ENCODE results near the gene RBM39.

Gene RBM39

GRCh38 chr20:35735826-35736470 is 6.1 kb downstream of the RBM39 start:
- no peak overlapping the region for H4K8ac ChIP-seq (ENCODE audit: low read depth, low read length)
- no peak overlapping the region for H2BK15ac ChIP-seq (ENCODE audit: low read length)
- no peak overlapping the region for H2BK120ac ChIP-seq (ENCODE audit: low read depth, low read length)
- H2AK5ac ChIP-seq (ENCODE audit: low read depth, low read length): no peak overlapping the region
- DNase-seq (ENCODE audit: low spot score): no peak
- peaks cover 0 to 7% of the 10 kb centered on the region in 2 donors for H3K9me3 ChIP-seq (replicated peaks in 1 of 2; ENCODE audit: control insufficient read depth in 2 of 2, insufficient read depth in 1 of 2, low read depth in 1 of 2, low read length in 2 of 2)
- no peak overlapping the region for H3K18ac ChIP-seq (ENCODE audit: low read length)
- no peak overlapping the region for H3K4me3 ChIP-seq (ENCODE audit: low read length in 2 of 2)
- no peak overlapping the region for H3K9ac ChIP-seq (ENCODE audit: low read depth, low read length, poor library complexity)
- H3K27me3 ChIP-seq (ENCODE audit: control insufficient read depth in 3 of 3, insufficient read depth in 3 of 3, low read depth in 1 of 3, low read length in 3 of 3): no peaks in the 10 kb centered on the region
- H3K36me3 ChIP-seq (replicated peaks in 1 of 2; ENCODE audit: control insufficient read depth in 2 of 2, insufficient read depth in 2 of 2, low read length in 2 of 2): peaks cover 32 to 100% of the 10 kb centered on the region in 2 donors
- H3K4me1 ChIP-seq (ENCODE audit: control insufficient read depth in 2 of 2, insufficient read depth in 1 of 2, low read depth in 1 of 2, low read length in 2 of 2): peaks cover 4 to 9% of the 10 kb centered on the region in 2 donors
- H2BK12ac ChIP-seq (ENCODE audit: low read length): no peak overlapping the region
- no peak overlapping the region for H2BK5ac ChIP-seq (ENCODE audit: low read length)
- no peak overlapping the region for H3K23ac ChIP-seq (ENCODE audit: low read depth, low read length, poor library complexity)
- H3K4me2 ChIP-seq (ENCODE audit: insufficient read depth, low read length, poor library complexity, severe bottlenecking): no peak overlapping the region
- no peak overlapping the region for H2AFZ ChIP-seq (ENCODE audit: low read length)
- no peak overlapping the region for H3K4ac ChIP-seq (ENCODE audit: low read length)
- no CpG with 5 or more reads among the region's 7 CpGs for WGBS, 2 donors (ENCODE audit: extremely low coverage in 2 of 2, insufficient read length in 2 of 2, insufficient replicate concordance in 1 of 2)
- no peak overlapping the region for H3K14ac ChIP-seq (ENCODE audit: low read length)
- H3K79me1 ChIP-seq (ENCODE audit: low read depth, low read length): peaks cover 4% of the 10 kb centered on the region
- no peak overlapping the region for H4K91ac ChIP-seq (ENCODE audit: low read depth, low read length, poor library complexity)
- no peak overlapping the region for H3K27ac ChIP-seq (replicated peaks; ENCODE audit: low read length)

GRCh38 chr20:35734777-35735649 is 7.0 kb downstream of the RBM39 start:
- H2BK15ac ChIP-seq (ENCODE audit: low read length): no peak overlapping the region
- H3K36me3 ChIP-seq (replicated peaks in 1 of 2; ENCODE audit: control insufficient read depth in 2 of 2, insufficient read depth in 2 of 2, low read length in 2 of 2): peaks cover 29 to 100% of the 10 kb centered on the region in 2 donors
- no peak overlapping the region for H3K4me3 ChIP-seq (ENCODE audit: low read length in 2 of 2)
- no peak overlapping the region for H3K4ac ChIP-seq (ENCODE audit: low read length)
- H3K27me3 ChIP-seq (ENCODE audit: control insufficient read depth in 3 of 3, insufficient read depth in 3 of 3, low read depth in 1 of 3, low read length in 3 of 3): no peaks in the 10 kb centered on the region
- H3K79me1 ChIP-seq (ENCODE audit: low read depth, low read length): peaks cover 4% of the 10 kb centered on the region
- H2BK120ac ChIP-seq (ENCODE audit: low read depth, low read length): no peak overlapping the region
- no CpG with 5 or more reads among the region's 4 CpGs for WGBS, 2 donors (ENCODE audit: extremely low coverage in 2 of 2, insufficient read length in 2 of 2, insufficient replicate concordance in 1 of 2)
- no peak overlapping the region for H2AFZ ChIP-seq (ENCODE audit: low read length)
- H4K91ac ChIP-seq (ENCODE audit: low read depth, low read length, poor library complexity): no peak overlapping the region
- no peak overlapping the region for H4K8ac ChIP-seq (ENCODE audit: low read depth, low read length)
- H3K14ac ChIP-seq (ENCODE audit: low read length): no peak overlapping the region
- no peak for DNase-seq (ENCODE audit: low spot score)
- no peak overlapping the region for H2AK5ac ChIP-seq (ENCODE audit: low read depth, low read length)
- no peak overlapping the region for H2BK5ac ChIP-seq (ENCODE audit: low read length)
- peaks cover 2 to 3% of the 10 kb centered on the region in 2 donors for H3K4me1 ChIP-seq (ENCODE audit: control insufficient read depth in 2 of 2, insufficient read depth in 1 of 2, low read depth in 1 of 2, low read length in 2 of 2)
- no peak overlapping the region for H3K23ac ChIP-seq (ENCODE audit: low read depth, low read length, poor library complexity)
- H2BK12ac ChIP-seq (ENCODE audit: low read length): no peak overlapping the region
- no peak overlapping the region for H3K18ac ChIP-seq (ENCODE audit: low read length)
- H3K27ac ChIP-seq (replicated peaks; ENCODE audit: low read length): no peak overlapping the region
- no peak overlapping the region for H3K9ac ChIP-seq (ENCODE audit: low read depth, low read length, poor library complexity)
- H3K9me3 ChIP-seq (replicated peaks in 1 of 2; ENCODE audit: control insufficient read depth in 2 of 2, insufficient read depth in 1 of 2, low read depth in 1 of 2, low read length in 2 of 2): peaks cover 0 to 7% of the 10 kb centered on the region in 2 donors
- H3K4me2 ChIP-seq (ENCODE audit: insufficient read depth, low read length, poor library complexity, severe bottlenecking): no peak overlapping the region

- Histone ChIP-seq H2AFZ (ENCODE audit: low read length) (no peak overlapping the region), H3K4me3 (ENCODE audit: low read length in 2 of 2) (no peak overlapping the region), H3K9ac (ENCODE audit: low read depth, low read length, poor library complexity) (no peak overlapping the region), H3K27ac (replicated peaks; ENCODE audit: low read length) (no peak overlapping the region), H3K18ac (ENCODE audit: low read length) (no peak overlapping the region), H2BK12ac (ENCODE audit: low read length) (no peak overlapping the region), H2AK5ac (ENCODE audit: low read depth, low read length) (no peak overlapping the region), H3K4me1 (ENCODE audit: control insufficient read depth in 2 of 2, insufficient read depth in 1 of 2, low read depth in 1 of 2, low read length in 2 of 2) (peaks cover 0 to 2% of the 10 kb centered on the region in 2 donors), H3K9me3 (replicated peaks in 1 of 2; ENCODE audit: control insufficient read depth in 2 of 2, insufficient read depth in 1 of 2, low read depth in 1 of 2, low read length in 2 of 2) (peaks cover 0 to 7% of the 10 kb centered on the region in 2 donors), H3K23ac (ENCODE audit: low read depth, low read length, poor library complexity) (no peak overlapping the region), H3K27me3 (ENCODE audit: control insufficient read depth in 3 of 3, insufficient read depth in 3 of 3, low read depth in 1 of 3, low read length in 3 of 3) (no peaks in the 10 kb centered on the region), H3K79me1 (ENCODE audit: low read depth, low read length) (peaks cover 4% of the 10 kb centered on the region), H3K14ac (ENCODE audit: low read length) (no peak overlapping the region), H3K4me2 (ENCODE audit: insufficient read depth, low read length, poor library complexity, severe bottlenecking) (no peak overlapping the region), H2BK15ac (ENCODE audit: low read length) (no peak overlapping the region), H2BK120ac (ENCODE audit: low read depth, low read length) (no peak overlapping the region), H4K8ac (ENCODE audit: low read depth, low read length) (no peak overlapping the region), H4K91ac (ENCODE audit: low read depth, low read length, poor library complexity) (no peak overlapping the region), H3K4ac (ENCODE audit: low read length) (no peak overlapping the region), H3K36me3 (replicated peaks in 1 of 2; ENCODE audit: control insufficient read depth in 2 of 2, insufficient read depth in 2 of 2, low read length in 2 of 2) (peaks cover 32 to 100% of the 10 kb centered on the region in 2 donors), H2BK5ac (ENCODE audit: low read length) (no peak overlapping the region)
- no peak for DNase-seq (ENCODE audit: low spot score)
These were observed 7.7 kb downstream of the RBM39 start for GRCh38 chr20:35734374-35734773.

- H4K8ac ChIP-seq (ENCODE audit: low read depth, low read length): no peak overlapping the region
- no peak overlapping the region for H3K27ac ChIP-seq (replicated peaks; ENCODE audit: low read length)
- no peak overlapping the region for H3K4me3 ChIP-seq (ENCODE audit: low read length in 2 of 2)
- H3K27me3 ChIP-seq (ENCODE audit: control insufficient read depth in 3 of 3, insufficient read depth in 3 of 3, low read depth in 1 of 3, low read length in 3 of 3): no peaks in the 10 kb centered on the region
- H3K4me1 ChIP-seq (ENCODE audit: control insufficient read depth in 2 of 2, insufficient read depth in 1 of 2, low read depth in 1 of 2, low read length in 2 of 2): no peaks in the 10 kb centered on the region
- no peak overlapping the region for H2BK120ac ChIP-seq (ENCODE audit: low read depth, low read length)
- peaks cover 28 to 99% of the 10 kb centered on the region in 2 donors for H3K36me3 ChIP-seq (replicated peaks in 1 of 2; ENCODE audit: control insufficient read depth in 2 of 2, insufficient read depth in 2 of 2, low read length in 2 of 2)
- no peak overlapping the region for H2AFZ ChIP-seq (ENCODE audit: low read length)
- H3K4ac ChIP-seq (ENCODE audit: low read length): no peak overlapping the region
- no peaks in the 10 kb centered on the region for H3K9me3 ChIP-seq (replicated peaks in 1 of 2; ENCODE audit: control insufficient read depth in 2 of 2, insufficient read depth in 1 of 2, low read depth in 1 of 2, low read length in 2 of 2)
- H3K14ac ChIP-seq (ENCODE audit: low read length): no peak overlapping the region
- H2AK5ac ChIP-seq (ENCODE audit: low read depth, low read length): no peak overlapping the region
- H2BK12ac ChIP-seq (ENCODE audit: low read length): no peak overlapping the region
- H3K9ac ChIP-seq (ENCODE audit: low read depth, low read length, poor library complexity): no peak overlapping the region
- DNase-seq (ENCODE audit: low spot score): no peak
- H3K4me2 ChIP-seq (ENCODE audit: insufficient read depth, low read length, poor library complexity, severe bottlenecking): no peak overlapping the region
- no peak overlapping the region for H2BK15ac ChIP-seq (ENCODE audit: low read length)
- no CpG with 5 or more reads among the region's 1 CpG for WGBS, 2 donors (ENCODE audit: extremely low coverage in 2 of 2, insufficient read length in 2 of 2, insufficient replicate concordance in 1 of 2)
- H2BK5ac ChIP-seq (ENCODE audit: low read length): no peak overlapping the region
- H4K91ac ChIP-seq (ENCODE audit: low read depth, low read length, poor library complexity): no peak overlapping the region
- H3K18ac ChIP-seq (ENCODE audit: low read length): no peak overlapping the region
- no peak overlapping the region for H3K23ac ChIP-seq (ENCODE audit: low read depth, low read length, poor library complexity)
- H3K79me1 ChIP-seq (ENCODE audit: low read depth, low read length): peaks cover 1% of the 10 kb centered on the region
These were observed 9.4 kb downstream of the RBM39 start for GRCh38 chr20:35732644-35732982.
